GOT3 (cell line): ENCODE data around the gene JAK1.
"Not testable (repeated sequence)": the region's sequence is repeated elsewhere in the genome, so short reads cannot be mapped to it uniquely, and the experiment has no call there.

ENCODE experiments used
- DNase-seq: peaks from one replicate; lab custom pipeline; 2025; ENCODE audit warnings: mixed read lengths; lab: John Stamatoyannopoulos, UW

JAK1 gene

GRCh38 chr1:64966158-64966971 lies at the start of gene JAK1:
TSS of gene JAK1 (minus strand) at chr1:64966549. CDS start at chr1:64886264, 80,285 bp downstream.
- peak; percentile 78 for DNase-seq

- DNase-seq, result no peak
These were observed 48.0 kb upstream of the JAK1 start for GRCh38 chr1:65014321-65014720.

- no peak for DNase-seq
These were observed 45.6 kb upstream of the JAK1 start for GRCh38 chr1:65011983-65012382.

- no peak for DNase-seq
These were observed 43.5 kb upstream of the JAK1 start for GRCh38 chr1:65009724-65010420.

GRCh38 chr1:65009176-65009575 lies 42.8 kb upstream of the JAK1 start:
- no peak for DNase-seq

GRCh38 chr1:65006806-65007205 lies 40.5 kb upstream of the JAK1 start:
- DNase-seq, result no peak

GRCh38 chr1:65003316-65003664 lies 36.9 kb upstream of the JAK1 start:
- DNase-seq, result no peak

GRCh38 chr1:65002508-65003315 lies 36.4 kb upstream of the JAK1 start:
- DNase-seq, result peak; percentile 61

GRCh38 chr1:65002156-65002507 lies 35.8 kb upstream of the JAK1 start:
- DNase-seq, result no peak

GRCh38 chr1:65001231-65001792 lies 35.0 kb upstream of the JAK1 start:
- no peak for DNase-seq

- not testable (repeated sequence) for DNase-seq
These were observed 32.1 kb upstream of the JAK1 start for GRCh38 chr1:64998425-64998948.

GRCh38 chr1:64996541-64997257 lies 30.4 kb upstream of the JAK1 start:
- DNase-seq, result no peak

GRCh38 chr1:64995316-64995715 lies 29.0 kb upstream of the JAK1 start:
- no peak for DNase-seq

- no peak for DNase-seq
These were observed 20.8 kb upstream of the JAK1 start for GRCh38 chr1:64986903-64987871.

GRCh38 chr1:64984737-64985136 lies 18.4 kb upstream of the JAK1 start:
- DNase-seq, result no peak

- no peak for DNase-seq
These were observed 17.8 kb upstream of the JAK1 start for GRCh38 chr1:64984106-64984505.

- DNase-seq, result no peak
These were observed 16.8 kb upstream of the JAK1 start for GRCh38 chr1:64983110-64983509.

GRCh38 chr1:64981601-64982533 lies 15.5 kb upstream of the JAK1 start:
- DNase-seq, result no peak
